DMS53 (cell line): ENCODE data around the gene PLCB1.

Experiments used
- DNase-seq: peaks from one replicate; lab custom pipeline; 2025; lab: John Stamatoyannopoulos, UW

Gene PLCB1

GRCh38 chr20:8547035-8547650 lies 415.1 kb downstream of the PLCB1 start:
- no peak for DNase-seq

- DNase-seq, result no peak
Observed at GRCh38 chr20:8547968-8548588, 416.0 kb downstream of the PLCB1 start.

DNA sequence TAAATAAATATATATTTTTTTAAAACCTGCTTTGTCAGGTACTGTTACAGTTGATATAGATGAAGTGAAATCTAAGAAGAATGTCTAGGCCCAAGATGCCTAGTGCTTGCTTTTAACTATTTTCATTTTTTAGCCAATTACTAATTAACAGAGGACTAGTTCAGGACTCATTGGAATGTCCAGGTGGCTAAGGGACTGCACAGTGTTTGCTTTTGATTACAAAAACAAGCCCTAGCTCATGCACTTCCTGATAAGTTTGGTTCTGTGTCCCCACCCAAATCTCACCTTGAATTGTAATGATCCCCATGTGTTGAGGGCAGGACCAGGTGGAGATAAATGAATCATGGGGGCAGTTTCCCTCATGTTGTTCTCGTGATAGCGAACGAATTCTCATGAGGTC lies 417.1 kb downstream of the PLCB1 start:
- no peak for DNase-seq

DNA sequence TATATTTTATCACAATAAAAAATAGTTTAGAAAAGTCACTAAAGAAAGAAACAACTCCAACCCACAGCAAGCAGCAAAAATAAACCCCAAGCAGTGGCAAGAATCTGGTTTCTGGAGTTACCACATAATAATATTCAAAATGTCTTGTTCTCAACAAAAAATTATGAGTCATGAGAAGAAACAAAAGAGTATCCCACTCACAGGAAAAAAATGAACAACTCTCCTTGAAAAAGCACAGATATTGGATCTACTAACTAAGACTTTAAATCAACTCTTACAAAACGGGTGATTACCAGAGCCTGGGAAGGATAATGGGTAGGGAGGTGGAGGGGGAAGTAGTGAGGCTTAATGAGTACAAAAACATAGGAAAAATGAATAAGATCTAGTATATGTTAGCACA lies 425.6 kb downstream of the PLCB1 start:
- DNase-seq, result no peak

DNA sequence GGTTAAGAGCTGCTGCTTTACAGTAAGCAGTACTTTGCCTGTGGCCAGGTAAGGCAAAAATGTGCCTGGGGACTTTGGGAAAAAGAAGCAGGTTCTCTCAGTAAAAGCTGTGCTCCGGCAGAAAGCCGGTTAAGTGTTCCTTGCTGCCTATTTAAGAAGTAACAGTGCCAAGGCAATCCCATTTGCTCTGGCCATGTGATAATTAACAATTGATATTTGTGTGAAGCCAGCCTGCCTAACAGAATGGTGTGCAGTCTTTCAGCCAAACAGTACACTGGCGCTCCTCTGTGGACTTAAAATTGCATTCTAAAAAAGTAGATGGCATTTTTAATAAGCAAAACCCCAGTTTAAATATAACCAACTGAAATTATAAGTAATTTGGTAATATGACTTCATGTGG lies 430.3 kb downstream of the PLCB1 start:
- DNase-seq, result no peak

- DNase-seq, result no peak
Observed at GRCh38 chr20:8568075-8568474, 436.0 kb downstream of the PLCB1 start.

- DNase-seq, result no peak
Observed at GRCh38 chr20:8569766-8570165, 437.7 kb downstream of the PLCB1 start.

- DNase-seq, result no peak
Observed at GRCh38 chr20:8571611-8572010, 439.5 kb downstream of the PLCB1 start.

GRCh38 chr20:8573686-8574085 lies 441.6 kb downstream of the PLCB1 start:
- DNase-seq, result no peak

GRCh38 chr20:8575114-8575513 lies 443.0 kb downstream of the PLCB1 start:
- DNase-seq, result no peak

- peak; percentile 10 for DNase-seq
Observed at GRCh38 chr20:8578161-8578865, 446.2 kb downstream of the PLCB1 start.

GRCh38 chr20:8579035-8579434 lies 447.0 kb downstream of the PLCB1 start:
- DNase-seq, result no peak

GRCh38 chr20:8581446-8582183 lies 449.5 kb downstream of the PLCB1 start:
- no peak for DNase-seq

- no peak for DNase-seq
Observed at GRCh38 chr20:8583012-8583565, 451.0 kb downstream of the PLCB1 start.

DNA sequence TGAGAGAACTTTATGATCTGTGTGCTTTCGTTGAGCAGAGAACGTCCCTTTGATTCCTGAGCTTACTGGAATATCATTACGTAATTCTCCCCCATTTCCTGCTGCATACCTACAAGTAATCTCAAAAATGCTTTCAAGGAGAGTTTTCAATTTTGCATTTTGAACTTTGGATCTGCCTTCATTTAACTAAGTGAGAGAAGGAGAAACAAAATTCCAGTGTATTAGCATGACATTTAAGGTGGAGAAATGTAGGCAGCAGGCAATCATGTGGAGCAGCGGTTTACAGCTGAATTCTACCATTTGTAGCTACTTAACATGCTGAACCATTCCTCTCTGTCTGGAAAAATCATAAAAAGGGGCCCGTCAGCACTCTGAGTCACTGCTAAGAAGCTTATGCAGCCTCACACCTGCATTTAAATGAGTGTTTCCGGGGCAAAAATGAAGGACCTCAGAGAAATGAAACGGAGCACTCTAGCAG lies 451.5 kb downstream of the PLCB1 start:
- DNase-seq, result no peak

DNA sequence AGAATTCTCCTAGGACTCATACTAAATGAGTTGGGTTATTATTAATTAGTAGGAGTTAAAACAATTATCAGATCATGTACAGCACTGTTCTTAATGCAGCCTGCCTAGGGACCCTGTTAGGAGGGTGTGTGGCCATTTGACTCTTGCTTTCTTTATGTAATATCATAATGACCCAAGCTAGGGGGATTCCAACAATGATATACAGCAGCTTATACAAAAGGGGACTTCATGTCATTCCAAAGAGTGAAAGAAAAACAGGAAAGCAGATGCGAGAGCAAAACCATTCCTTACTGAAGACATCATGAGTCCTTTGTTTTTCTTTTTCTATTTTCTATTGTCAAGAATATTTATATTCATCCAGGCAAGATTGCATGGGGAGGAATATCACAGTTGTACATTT lies 455.2 kb downstream of the PLCB1 start:
- DNase-seq, result no peak

GRCh38 chr20:8587810-8588209 lies 455.7 kb downstream of the PLCB1 start:
- DNase-seq, result no peak

DNA sequence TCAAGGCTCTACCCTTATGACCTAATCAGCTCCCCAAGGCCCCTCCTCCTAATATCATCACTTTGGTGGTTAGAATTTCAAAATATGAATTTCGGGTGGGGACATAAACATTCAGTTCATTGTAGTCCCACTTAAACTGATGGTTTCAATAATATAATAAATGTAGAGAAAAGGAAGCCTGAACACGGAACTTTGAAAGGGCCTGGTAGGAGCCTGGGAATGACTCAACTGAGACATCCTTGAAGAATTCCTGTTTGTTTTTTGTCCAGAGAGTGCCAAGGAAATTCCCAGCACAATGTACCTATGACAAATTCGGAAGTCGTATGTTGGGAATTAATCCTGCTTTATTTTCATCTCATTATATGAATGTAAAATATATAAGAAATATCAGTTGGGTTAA lies 457.9 kb downstream of the PLCB1 start:
- no peak for DNase-seq

DNA sequence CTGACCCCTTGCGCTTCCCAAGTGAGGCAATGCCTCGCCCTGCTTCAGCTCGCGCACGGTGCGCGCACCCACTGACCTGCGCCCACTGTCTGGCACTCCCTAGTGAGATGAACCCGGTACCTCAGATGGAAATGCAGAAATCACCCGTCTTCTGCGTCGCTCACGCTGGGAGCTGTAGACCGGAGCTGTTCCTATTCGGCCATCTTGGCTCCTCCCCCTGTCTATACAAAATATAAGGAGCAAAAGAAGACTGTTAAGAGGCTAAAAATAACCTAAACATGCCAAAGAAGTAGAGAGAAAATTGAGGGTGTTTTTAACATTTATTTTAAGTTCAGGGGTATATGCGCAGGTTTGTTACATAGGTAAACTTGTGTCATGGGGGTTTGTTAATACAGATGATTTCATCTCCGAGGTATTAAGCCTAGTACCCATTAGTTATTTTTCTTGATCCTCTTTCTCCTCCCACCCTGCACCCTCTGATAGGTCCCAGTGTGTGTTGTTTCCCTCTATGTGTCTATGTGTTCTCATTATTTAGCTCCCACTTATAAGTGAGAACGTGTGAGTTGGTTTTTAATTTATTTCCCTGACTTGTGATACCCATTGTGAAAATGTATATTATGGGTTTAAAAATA lies 469.0 kb downstream of the PLCB1 start:
- peak; percentile 39 for DNase-seq

DNA sequence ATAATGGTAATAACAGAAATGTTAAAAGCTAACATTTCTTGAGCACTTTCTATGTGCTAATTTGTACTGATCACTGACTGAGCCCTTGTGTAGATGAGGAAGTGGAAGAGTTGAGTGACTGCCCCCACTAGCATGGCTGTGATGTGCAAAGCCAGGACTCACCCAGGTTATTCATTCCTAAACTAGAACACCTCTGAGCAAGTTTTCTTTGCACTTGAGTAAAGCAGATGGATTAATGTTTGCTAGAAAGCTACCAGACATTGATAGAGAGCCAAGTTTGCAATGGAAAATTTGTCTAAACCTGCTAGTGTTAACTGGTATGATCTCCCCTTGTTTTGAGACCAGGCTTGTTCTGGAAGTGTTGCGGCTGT lies 469.5 kb downstream of the PLCB1 start:
- peak; percentile 30 for DNase-seq

DNA sequence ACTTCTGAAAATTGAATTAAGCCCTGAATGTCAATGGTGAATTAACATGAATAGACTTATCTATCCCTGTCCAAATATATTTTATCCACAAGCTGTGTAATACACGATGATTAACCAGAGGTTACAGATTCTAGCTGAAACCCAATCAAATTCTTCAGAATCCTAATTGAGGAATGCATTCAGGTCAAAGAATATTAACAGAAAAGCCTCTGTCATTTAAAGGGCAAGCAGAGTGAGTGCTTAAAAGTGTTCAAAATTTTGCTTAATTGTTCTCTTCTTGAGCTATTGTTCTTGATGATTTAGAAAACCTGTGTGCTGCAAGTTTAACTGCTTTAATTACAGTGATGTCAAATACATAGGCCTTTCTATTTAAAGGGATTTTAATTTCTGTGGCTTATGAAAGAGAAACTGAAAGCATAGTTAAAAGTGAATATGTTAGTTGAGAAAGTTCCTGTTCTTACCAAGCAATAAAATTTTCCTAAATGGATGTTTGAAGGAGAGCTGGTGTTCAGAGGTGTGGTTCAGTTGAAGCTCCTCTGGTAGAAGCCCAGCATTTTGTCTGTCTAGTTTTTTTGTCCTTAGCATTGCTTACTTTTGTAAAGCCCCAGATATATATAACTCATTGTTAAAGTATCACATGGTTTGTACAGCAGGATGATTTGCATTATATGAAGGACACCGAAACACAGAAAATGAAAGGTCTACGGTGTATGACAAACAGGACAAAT lies 470.5 kb downstream of the PLCB1 start:
- DNase-seq, result no peak
